GM18508 (cell line): ENCODE data around the gene CBLB.

Source experiments
- ATAC-seq: cut with Tn5 transposase; IDR thresholded peaks from one replicate; pipeline ENCODE4 v1.9.1; 2021; ENCODE audit warnings: moderate number of reproducible peaks; ENCODE audit not compliant: insufficient read depth, unreplicated experiment

CBLB gene

DNA sequence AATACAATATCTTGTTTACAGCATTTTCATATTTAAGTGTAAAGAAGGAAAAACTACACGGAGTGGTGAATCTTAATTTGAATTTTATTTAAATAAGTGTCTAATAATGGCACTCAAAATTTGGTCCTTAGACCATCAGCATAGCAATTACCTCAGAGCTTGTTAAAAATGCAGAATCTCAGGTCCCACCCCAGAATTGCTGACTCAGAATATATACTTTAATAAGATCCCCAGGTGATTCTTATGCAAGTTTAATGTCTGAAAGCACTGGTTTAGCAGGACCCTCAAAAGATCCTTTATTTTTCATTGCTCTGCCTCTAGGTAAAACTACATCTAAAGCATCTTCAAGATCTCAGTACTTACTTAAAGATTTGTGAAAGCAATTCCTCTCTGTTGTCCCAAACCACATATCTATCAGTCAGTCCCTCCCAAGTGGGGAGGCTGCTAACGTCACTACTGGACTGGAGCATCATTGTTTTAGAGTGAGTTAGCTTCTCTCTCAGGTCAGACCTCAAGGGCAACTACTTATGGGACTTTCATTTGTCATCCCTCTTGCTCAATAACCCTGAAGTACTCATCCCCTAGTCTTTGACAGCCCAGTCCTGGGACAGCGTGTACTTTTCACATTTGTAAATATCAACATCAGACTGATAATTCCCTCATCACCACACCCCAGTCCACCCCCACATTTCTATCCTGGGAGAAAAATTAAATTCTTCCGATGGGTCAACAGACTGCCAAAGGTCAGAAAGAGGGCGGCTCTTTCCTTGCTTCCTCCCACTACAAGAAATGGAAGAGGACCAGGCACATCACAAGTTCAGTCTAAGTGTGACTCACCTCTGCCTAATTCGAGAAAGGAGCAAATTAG lies 76.7 kb downstream of the CBLB start:
- ATAC-seq: no peak

DNA sequence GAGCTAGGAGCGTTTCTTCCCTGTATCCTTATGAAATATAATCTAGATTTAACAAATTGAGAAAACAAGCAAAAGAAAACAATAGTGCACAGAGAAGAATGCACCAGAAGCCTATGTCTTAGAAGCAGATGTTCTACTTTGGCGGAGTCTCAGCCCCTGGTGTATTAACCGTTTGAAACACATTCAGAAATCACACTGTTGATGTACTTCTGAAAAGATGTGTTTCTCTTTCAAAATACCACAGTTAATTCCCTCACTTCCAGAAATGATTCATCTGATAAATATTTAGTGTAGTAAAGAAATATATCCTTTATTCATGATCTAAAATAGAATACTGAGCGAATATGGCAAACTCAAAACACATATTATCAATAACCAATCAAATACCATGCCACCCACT lies 77.7 kb downstream of the CBLB start:
- no peak for ATAC-seq

DNA sequence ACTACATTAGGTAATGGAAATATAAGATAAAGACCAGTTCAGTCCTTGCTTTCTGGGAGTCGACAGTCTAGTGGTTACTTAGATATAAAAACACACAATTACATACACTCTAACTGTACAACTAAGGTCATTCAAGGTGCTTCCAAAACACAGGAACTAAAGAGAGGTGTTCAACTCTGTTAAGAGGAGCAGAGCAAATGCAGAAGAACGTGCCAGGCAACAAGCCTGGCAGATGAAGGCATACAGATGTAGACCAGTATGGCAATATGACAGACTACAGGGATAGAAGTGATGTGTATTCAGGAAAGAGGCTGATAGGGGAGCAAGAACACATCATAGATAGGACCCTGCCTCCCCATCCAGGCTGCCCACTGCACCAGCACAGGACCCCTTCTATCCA lies 78.3 kb downstream of the CBLB start:
- ATAC-seq: no peak

DNA sequence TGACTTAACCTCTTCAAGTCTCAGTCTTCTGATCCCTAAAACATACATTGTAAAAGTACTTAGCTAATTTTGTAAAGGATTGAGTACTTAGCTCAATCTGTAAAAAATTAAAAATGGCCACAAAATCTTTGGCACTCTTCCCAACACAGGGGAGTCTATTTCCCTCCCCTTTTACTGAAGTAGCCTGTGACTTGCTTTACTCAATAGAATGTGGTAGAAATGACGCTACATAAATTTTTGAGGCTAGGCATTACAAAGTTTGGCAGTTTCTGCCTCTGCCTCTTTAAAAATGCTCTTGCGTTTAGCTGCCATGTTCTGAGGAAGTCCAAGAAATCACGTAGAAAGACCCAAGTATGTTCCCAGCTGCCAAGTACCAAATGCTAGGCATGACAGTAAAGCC lies 80.2 kb downstream of the CBLB start:
- ATAC-seq: no peak

DNA sequence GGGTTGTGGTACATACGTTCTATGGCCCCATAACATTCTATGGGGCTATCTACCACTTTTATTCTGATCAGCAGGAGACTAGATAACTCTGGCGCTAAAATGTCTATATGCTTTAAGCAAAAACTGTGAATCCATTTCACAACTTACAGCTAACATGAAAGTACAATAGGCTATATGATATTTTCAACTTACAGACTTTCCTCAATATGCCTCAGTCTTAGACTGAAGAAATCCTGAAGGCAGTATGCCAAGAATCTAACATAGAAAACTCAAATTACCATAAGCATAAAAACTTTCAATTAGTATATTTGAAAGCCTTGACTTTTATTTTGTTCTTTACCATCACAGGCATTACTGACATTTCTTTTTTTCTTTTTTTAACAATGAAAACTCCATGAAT lies 81.4 kb downstream of the CBLB start:
- ATAC-seq: no peak

DNA sequence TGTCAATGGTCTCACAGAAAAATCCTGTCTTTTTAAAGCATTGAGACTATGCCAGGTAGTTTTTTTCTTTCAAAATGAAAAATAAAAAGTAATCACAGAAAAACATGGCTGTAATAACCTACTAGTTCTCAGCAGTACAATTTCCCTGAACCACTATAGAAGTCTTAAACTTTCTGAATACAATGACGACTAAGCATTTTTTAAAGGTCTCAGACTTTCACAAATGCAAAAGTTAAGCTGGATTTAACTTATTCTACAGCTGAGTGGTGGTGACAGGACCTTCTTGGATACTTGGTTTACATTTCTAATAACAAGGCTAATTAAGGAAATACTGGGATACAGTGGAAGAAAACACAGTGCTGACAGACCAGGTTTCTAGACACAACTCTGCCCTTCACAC lies 81.8 kb downstream of the CBLB start:
- no peak for ATAC-seq

DNA sequence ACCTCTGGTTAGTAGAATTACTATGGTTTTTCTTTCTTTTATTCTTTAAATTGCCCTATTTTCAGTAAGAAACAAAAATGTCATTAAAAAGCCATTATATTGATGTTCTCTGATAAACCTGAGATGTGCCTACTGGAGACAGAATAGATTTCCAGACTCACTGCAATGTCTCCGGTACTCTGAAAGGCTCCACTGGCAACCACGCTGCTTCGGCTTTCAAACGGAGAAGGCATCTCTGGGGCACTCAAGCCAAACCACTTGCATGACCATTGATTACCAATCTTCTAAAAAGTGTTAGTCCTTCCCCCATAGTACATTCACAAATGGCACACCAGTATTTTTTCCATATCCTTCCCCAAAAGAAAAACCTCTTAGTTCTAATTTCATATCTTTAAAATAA lies 82.6 kb downstream of the CBLB start:
- ATAC-seq: no peak

DNA sequence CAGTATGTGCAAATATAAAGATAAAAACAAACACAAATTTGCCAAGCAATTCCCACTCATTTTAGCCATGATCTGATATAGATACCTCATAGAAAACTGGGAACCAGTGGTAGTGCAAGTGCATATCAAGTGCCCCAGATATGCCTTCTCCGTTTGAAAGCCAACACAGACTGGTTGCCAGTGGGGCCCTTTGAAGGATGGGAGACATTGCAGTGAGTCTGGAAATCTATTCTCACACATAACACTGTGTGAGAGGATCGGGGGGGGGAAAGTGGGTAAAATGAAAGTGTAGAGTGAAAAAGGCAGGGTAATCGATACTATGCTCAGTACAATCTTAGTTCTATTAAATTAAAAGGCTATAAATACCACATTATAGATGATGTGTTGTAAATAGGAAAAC lies 83.0 kb downstream of the CBLB start:
- no peak for ATAC-seq

DNA sequence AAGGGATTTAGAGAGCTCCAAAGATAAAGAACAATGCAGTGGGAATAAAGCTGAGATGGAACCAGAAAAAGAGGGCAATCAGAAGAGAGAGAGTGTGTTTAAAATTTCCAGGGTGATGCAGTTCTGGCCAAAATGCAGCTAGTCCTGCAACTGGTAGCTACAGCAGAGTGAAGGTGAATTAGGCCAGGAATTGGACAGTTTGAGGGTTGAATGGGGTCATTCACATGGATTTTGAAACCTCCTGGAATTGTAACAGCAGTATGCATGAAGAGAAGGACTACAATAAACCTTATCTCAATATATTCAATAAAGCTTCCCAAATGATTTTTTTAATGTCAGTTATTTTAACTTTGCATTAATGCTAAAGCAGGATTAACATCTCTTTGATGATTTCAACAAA lies 85.2 kb downstream of the CBLB start:
- ATAC-seq: no peak

DNA sequence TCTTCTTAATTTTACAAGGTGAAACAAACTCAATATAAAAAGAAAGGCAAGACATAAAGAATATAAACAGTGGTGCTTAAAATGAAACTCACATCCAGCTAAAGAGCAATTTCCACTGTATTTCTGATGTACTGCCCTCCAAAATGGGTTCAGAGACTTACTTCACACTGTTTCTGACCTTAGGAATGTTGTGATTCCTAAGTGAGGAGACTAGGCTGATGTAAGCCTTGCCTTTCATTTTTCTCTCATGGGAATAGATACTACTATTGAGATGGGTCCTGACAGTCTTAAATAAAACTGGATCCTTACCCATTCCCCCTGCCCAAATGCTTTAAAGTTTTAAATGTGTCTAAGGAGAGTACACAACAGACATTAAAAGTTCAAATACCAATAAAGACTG lies 86.9 kb downstream of the CBLB start:
- ATAC-seq: no peak

DNA sequence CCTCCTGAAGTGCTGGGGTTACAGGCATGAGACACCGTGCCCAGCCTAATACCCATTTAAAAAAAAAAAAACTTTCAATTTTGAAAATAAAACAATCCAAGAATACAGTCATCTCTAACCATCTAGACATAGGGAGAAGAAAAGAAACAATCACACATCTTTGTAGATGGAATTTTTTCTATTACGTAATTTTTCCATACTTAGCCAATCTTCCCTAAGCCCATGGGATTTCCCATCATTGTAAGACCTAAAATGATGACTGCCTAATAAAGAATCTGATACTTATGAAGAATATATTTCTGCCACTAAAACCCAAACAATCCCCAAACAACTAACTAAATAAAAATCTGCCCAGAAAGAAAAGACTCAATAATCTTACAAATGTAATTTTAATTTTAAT lies 88.7 kb downstream of the CBLB start:
- no peak for ATAC-seq

DNA sequence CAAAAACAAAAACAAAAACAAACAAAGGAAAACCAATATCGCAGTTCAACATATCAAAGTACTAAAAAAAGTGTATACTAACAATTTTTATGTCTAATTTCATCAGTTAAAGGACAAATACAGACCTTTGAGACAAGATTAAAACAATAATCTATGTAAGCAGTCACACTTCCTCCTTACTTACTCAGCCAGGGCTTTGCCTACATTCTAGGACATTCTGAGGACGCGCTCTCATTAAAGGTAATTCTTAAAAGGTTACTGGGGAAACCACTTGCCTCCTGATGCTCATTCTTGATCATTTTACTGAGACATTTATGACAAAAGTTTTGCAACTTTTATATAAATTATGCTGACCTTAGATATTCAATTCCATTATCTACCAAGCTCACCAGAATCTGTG lies 93.4 kb downstream of the CBLB start:
- ATAC-seq: no peak

DNA sequence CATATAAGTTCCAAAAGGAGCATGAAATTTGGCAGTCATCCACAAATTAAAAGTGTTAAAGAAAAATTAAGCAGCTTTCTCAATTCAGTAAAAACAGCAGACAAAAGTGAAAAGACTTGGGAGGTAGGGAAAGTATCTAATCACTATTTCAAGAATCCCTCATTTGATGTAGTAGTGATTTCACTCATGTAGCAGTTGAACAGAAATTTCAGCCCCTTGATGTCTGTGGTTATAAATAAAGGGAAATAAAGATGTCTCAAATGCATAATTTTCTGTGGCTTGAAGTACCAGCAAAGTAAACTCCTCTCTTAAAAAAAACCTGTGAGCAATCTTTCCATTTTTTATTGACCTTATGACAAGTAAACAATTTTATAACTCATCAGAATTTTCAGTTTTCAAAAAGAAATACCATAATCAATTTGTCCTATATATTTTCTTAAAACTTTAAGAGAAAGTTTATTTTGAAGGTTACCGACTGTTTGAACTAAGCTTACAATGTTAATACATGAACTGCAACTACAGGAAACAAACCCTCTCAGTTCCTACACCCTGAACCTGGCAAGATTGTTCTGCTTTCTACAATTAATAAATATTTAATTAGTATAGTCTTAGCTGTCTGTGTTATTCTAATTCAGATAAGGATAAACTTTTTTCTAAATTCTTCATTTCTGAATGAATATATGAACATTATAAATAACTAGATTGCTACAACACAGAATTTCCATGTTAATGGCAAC lies 94.2 kb downstream of the CBLB start:
- ATAC-seq: no peak

DNA sequence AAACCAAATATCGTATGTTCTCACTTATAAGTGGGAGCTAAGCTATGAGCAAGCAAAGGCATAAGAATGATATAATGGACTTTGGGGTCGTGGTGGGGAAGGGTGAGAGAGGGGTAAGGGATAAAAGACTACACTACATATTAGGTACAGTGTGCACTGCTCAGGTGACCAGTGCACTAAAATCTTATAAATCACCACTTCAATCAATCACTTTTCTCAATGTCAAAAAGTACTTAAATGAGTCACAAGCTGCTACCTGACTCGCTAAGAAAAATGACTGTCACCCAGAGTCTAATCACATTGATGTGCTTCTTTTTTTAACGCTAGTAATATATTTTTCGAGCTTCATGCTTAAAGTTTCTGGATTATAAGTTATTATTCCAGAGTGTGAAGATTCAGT lies 95.5 kb downstream of the CBLB start:
- ATAC-seq: no peak

DNA sequence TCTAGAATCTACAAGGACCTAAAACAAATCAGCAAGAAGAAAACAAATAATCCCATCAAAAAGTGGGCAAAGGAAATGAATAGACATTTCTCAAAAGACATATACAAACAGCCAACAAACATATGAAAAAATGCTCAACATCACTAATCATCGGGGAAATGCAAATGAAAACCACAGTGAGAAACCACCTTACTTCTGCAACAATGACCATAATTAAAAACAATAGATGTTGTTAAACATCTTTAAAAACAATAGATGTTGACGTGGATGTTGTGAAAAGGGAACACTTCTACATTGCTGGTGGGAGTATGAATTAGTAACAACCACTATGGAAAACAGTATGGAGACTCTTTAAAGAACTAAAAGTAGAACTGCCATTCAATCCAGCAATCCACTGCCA lies 96.2 kb downstream of the CBLB start:
- ATAC-seq: no peak

DNA sequence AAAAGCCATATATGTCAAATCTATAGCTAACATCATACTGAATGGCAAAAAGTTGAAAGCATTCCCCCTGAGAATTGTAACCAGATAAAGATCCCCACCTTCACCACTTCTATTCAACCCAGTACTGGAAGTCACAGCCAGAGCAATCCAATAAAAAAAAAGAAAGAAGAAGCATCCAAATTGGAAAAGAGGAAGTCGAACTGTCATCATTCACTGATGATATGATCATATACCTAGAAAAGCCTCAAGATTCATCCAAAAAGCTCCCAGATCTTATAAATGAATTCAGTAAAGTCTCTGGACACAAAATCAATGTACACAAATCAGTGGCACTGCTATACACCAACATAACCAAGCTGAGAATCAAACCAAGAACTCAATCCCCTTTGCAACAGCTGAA lies 97.4 kb downstream of the CBLB start:
- ATAC-seq: no peak

DNA sequence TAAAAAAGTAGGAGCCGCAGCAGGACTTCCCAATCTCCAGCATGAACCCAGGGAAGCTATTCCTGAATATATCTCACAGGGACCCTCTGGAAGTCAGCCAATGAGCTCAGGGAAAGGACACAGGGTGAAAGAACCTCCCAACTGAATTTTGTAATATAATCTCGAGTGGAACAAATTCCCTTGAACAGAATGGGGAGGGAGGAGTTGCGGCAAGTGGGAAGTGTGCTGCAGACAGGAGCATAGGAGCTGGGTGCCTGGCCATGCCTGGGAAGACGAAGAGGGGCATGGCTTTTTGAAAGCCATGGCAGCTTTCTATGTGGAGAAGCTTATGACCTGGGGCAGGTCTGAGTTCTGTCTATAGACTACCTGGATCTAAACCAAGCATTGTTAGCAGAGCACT lies 98.4 kb downstream of the CBLB start:
- ATAC-seq: no peak

DNA sequence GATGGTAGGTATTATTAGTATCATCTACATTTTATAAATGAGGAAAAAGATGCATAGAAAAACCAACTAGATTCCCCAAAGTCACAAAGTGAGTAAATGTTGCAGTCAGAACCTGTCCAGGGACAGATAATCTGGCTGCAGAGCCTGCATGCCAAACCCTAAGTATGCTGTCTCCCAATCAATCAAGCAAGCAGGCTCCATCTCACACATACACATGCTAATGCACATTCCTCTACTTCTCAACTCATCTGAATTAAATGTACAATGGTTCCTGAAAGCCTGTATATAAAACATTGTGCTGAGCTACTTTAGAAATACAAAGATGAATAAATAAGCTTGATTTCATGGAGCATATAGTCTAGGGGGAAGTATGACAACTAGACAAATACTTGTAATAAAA lies 101.0 kb downstream of the CBLB start:
- no peak for ATAC-seq

DNA sequence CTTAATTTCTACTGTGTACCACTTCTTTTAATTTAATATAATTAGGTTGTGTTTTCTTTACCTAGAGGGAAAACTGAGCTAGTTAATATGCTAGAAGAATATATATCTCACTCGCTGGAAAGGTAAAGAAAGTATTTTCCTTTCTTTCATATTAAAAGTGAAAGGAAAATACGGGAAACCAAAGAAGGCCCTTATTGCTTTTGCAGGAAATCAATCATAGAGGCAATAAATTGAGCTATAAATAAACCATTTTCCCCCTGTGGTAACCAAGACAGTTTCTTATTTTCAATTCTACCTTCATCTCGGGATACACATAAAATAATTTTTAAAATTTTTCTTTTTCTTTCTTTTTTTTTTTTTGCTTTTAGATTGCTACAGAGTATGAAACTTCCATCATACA lies 101.6 kb downstream of the CBLB start:
- no peak for ATAC-seq

DNA sequence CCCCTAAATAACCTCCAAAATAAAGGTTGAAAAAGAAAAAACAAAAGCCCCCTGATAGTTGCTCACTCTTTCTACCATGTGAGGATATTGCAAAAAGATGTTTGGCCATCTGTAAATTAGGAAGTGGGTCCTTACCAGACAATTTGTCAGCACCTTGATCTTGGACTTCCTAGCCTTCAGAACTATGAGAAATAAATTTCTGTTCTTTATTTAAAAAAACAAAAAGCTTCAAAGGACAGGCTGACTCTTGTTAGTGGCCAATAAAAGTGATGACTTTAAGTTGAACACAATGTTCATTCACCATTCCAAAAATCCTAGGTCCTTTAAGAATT lies 103.5 kb downstream of the CBLB start:
- ATAC-seq: no peak

DNA sequence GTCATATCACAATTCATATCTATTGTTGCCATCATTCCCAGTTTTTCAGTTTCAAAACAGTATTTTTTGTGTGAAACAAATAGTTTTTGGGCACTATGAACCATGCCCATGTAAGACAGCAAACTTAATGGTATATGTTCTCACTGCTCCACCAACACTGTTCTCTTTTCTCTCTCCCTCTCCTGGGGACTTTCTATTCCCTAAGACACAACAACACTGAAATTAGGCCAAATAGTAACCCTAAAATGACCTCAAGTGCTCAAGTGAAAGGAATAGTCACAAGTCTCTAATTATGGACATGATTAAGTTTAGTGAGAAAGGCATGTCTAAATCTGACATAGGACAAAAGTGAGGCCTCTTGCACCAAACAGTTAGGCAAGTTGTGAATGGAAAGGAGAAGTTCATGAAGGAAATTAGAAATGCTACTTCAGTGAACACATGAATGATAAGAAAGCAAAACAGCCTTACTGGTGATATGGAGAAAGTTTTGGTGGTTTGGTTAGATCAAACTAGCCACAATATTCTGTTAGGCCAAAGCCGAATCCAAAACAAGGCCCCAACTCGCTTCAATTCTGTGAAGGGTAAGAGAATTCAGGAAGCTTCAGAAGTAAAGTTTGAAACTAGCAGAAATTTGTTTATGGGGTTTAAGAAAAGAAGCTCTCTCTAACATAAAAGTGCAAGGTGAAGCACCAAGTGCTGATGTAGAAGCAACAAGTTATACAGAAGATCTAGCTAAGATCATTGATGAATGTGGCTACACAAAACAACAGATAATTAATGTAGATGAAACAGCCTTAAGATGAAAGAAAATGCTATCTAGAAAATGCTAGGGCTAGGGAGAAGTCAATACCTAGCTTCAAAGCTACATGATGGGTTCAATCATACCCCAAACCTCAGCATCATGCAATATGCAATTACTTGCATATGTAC lies 104.2 kb downstream of the CBLB start:
- no peak for ATAC-seq
